Muscle layer of colon (tissue), 2 donors: ENCODE measurements around the gene C1orf115.
"Not testable (repeated sequence)": the region's sequence is repeated elsewhere in the genome, so short reads cannot be mapped to it uniquely, and the experiment has no call there.

Experiments used
- H3K27ac ChIP-seq: one replicate; pipeline ENCODE4 v1.7.0; 2013; ENCODE audit warnings: low read depth, mild to moderate bottlenecking, low read length, moderate library complexity
- H3K27me3 ChIP-seq, 2 donors: one replicate each; pipeline ENCODE4 v1.7.0; 2013; ENCODE audit warnings: low read length in 2 of 2, mild to moderate bottlenecking in 2 of 2; ENCODE audit not compliant: insufficient read depth in 2 of 2, control insufficient read depth in 1 of 2
- H3K36me3 ChIP-seq: one replicate; pipeline ENCODE4 v1.7.0; 2013; ENCODE audit warnings: mild to moderate bottlenecking, low read length; ENCODE audit not compliant: insufficient read depth
- H3K4me1 ChIP-seq: one replicate; pipeline ENCODE4 v1.7.0; 2013; ENCODE audit warnings: mild to moderate bottlenecking, low read length; ENCODE audit not compliant: insufficient read depth
- H3K4me3 ChIP-seq, 2 donors: one replicate each; pipeline ENCODE4 v1.7.0; 2013; ENCODE audit warnings: low read length in 2 of 2, low read depth in 1 of 2, mild to moderate bottlenecking in 1 of 2, moderate library complexity in 1 of 2
- H3K9ac ChIP-seq: one replicate; pipeline ENCODE4 v1.7.0; 2013; ENCODE audit warnings: low read length
- H3K9me3 ChIP-seq: one replicate; pipeline ENCODE4 v1.7.0; 2013; ENCODE audit warnings: mild to moderate bottlenecking, low read length
- donor health status: abdominal sarcoma.
- donor health status: Adenocarcinoma of cecum.

Gene C1orf115

GRCh38 chr1:220681220-220681880 lies 8.8 kb upstream of the C1orf115 start:
- Histone ChIP-seq H3K27ac (no peak overlapping the region), H3K9me3 (no peaks in the 10 kb centered on the region), H3K4me3 (no peak overlapping the region), H3K9ac (no peak overlapping the region), H3K4me1 (no peaks in the 10 kb centered on the region), H3K36me3 (no peaks in the 10 kb centered on the region), H3K27me3 (no peaks in the 10 kb centered on the region)

GRCh38 chr1:220682901-220683576 lies 7.1 kb upstream of the C1orf115 start:
- Histone ChIP-seq H3K9ac (no peak overlapping the region), H3K4me1 (no peaks in the 10 kb centered on the region), H3K27ac (no peak overlapping the region), H3K4me3 (no peak overlapping the region), H3K9me3 (no peaks in the 10 kb centered on the region), H3K27me3 (no peaks in the 10 kb centered on the region), H3K36me3 (no peaks in the 10 kb centered on the region)

GRCh38 chr1:220683716-220684115 lies 6.4 kb upstream of the C1orf115 start:
- H3K27me3 ChIP-seq, H3K36me3 ChIP-seq, H3K4me3 ChIP-seq, H3K9ac ChIP-seq, H3K27ac ChIP-seq, H3K4me1 ChIP-seq, H3K9me3 ChIP-seq: not testable (repeated sequence)

GRCh38 chr1:220684890-220685289 lies 5.3 kb upstream of the C1orf115 start:
- H3K27ac ChIP-seq, result no peak overlapping the region
- peaks cover 6% of the 10 kb centered on the region for H3K4me1 ChIP-seq
- no peak overlapping the region for H3K9ac ChIP-seq
- H3K36me3 ChIP-seq, result no peaks in the 10 kb centered on the region
- H3K4me3 ChIP-seq, result no peak overlapping the region
- H3K9me3 ChIP-seq, result no peaks in the 10 kb centered on the region
- no peaks in the 10 kb centered on the region for H3K27me3 ChIP-seq

GRCh38 chr1:220685879-220686278 lies 4.3 kb upstream of the C1orf115 start:
- Histone ChIP-seq H3K9ac (no peak overlapping the region), H3K27ac (no peak overlapping the region), H3K36me3 (no peaks in the 10 kb centered on the region), H3K27me3 (no peaks in the 10 kb centered on the region), H3K4me1 (peaks cover 12% of the 10 kb centered on the region), H3K9me3 (no peaks in the 10 kb centered on the region), H3K4me3 (no peak overlapping the region)

GRCh38 chr1:220687809-220688208 lies 2.4 kb upstream of the C1orf115 start:
- Histone ChIP-seq H3K27ac (no peak overlapping the region), H3K9me3 (no peaks in the 10 kb centered on the region), H3K4me1 (peaks cover 21% of the 10 kb centered on the region), H3K4me3 (no peak overlapping the region), H3K9ac (no peak overlapping the region), H3K36me3 (no peaks in the 10 kb centered on the region), H3K27me3 (no peaks in the 10 kb centered on the region)

GRCh38 chr1:220689666-220690065 lies 497 bp upstream of the C1orf115 start:
- H3K9ac ChIP-seq, result no peak overlapping the region
- H3K4me1 ChIP-seq, result peaks cover 21% of the 10 kb centered on the region
- no peak overlapping the region for H3K27ac ChIP-seq
- peak overlapping the region; percentile 53 to 87 for H3K4me3 ChIP-seq
- no peaks in the 10 kb centered on the region for H3K27me3 ChIP-seq
- H3K36me3 ChIP-seq, result no peaks in the 10 kb centered on the region
- no peaks in the 10 kb centered on the region for H3K9me3 ChIP-seq

GRCh38 chr1:220691053-220691684 lies 1.0 kb downstream of the C1orf115 start:
- Histone ChIP-seq H3K4me3 (peak overlapping the region in 1 of 2 donors; percentile 53), H3K36me3 (no peaks in the 10 kb centered on the region), H3K4me1 (peaks cover 21% of the 10 kb centered on the region), H3K27ac (no peak overlapping the region), H3K9ac (no peak overlapping the region), H3K9me3 (no peaks in the 10 kb centered on the region), H3K27me3 (no peaks in the 10 kb centered on the region)

- peaks cover 21% of the 10 kb centered on the region for H3K4me1 ChIP-seq
- H3K36me3 ChIP-seq, result no peaks in the 10 kb centered on the region
- no peak overlapping the region for H3K27ac ChIP-seq
- no peaks in the 10 kb centered on the region for H3K9me3 ChIP-seq
- H3K4me3 ChIP-seq, result no peak overlapping the region
- no peaks in the 10 kb centered on the region for H3K27me3 ChIP-seq
- H3K9ac ChIP-seq, result no peak overlapping the region
These were observed 2.5 kb downstream of the C1orf115 start for GRCh38 chr1:220692436-220693228.

- Histone ChIP-seq H3K36me3 (no peaks in the 10 kb centered on the region), H3K9me3 (no peaks in the 10 kb centered on the region), H3K9ac (no peak overlapping the region), H3K27ac (no peak overlapping the region), H3K4me3 (no peak overlapping the region), H3K27me3 (no peaks in the 10 kb centered on the region), H3K4me1 (peaks cover 17% of the 10 kb centered on the region)
These were observed 4.8 kb downstream of the C1orf115 start for GRCh38 chr1:220694866-220695382.

GRCh38 chr1:220695426-220695825 lies 5.3 kb downstream of the C1orf115 start:
- peaks cover 20% of the 10 kb centered on the region for H3K4me1 ChIP-seq
- no peaks in the 10 kb centered on the region for H3K9me3 ChIP-seq
- H3K27ac ChIP-seq, result no peak overlapping the region
- H3K27me3 ChIP-seq, result no peaks in the 10 kb centered on the region
- H3K36me3 ChIP-seq, result no peaks in the 10 kb centered on the region
- H3K4me3 ChIP-seq, result no peak overlapping the region
- H3K9ac ChIP-seq, result no peak overlapping the region
